ENCODE results near the gene CD164L2. TPM values are rescaled to one million over a fixed set of nuclear protein-coding genes. Genes with fewer than 3 reads are reported as not detected.
"Not testable (repeated sequence)": the region's sequence is repeated elsewhere in the genome, so short reads cannot be mapped to it uniquely, and the experiment has no call there.

Gene CD164L2
- total RNA-seq, result not detected in 2 replicates
- long read RNA-seq, result 0 reads

DNA sequence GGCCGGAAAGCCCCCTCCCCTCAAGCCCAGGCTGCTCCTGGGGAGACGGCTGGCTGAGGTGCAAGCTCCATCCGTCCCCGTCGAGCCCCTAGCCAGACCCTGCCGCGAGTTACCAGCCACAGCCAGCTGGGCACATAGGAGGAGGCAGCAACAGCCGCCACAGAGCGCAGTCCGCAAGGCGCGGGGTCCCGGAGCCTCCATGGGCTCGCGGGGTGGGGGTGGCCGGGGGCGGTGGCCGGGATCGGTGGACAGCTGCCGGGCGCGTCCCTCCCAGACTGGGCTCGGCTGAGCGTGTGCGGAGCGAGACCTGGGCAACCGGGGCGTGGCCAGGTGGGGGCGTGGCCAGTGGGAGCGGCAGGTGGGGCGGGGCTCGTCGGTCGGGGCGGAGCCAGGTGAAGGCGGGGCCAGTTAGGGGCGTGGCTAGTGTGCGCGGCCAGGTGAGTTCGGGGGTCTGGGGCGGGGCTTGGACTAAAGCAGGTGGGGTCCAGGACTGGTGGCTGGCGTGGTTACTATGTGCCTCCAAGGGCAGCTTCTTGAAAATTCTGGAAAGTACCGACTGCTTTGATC is at the start of gene CD164L2:
CD164L2 (minus strand) TSS at position 295 of the 567 bp plus-strand sequence; CDS start at position 201, 94 bp downstream.
- Mint-ChIP-seq H3K4me3 (ENCODE audit: unreplicated experiment) (no peak within 1 kb of the TSS), H3K36me3 (ENCODE audit: unreplicated experiment) (no peaks in the 10 kb centered on the region), H3K9me3 (ENCODE audit: unreplicated experiment) (no peaks in the 10 kb centered on the region), H3K4me1 (ENCODE audit: unreplicated experiment) (peaks cover 22% of the 10 kb centered on the region), H3K27ac (ENCODE audit: unreplicated experiment) (no peak within 1 kb of the TSS), H3K27me3 (ENCODE audit: unreplicated experiment) (peaks cover 4% of the 10 kb centered on the region)
- no peak for TF ChIP-seq CTCF (IDR thresholded peaks at IDR 0.05)
- DNase-seq (ENCODE audit: extremely low spot score, unreplicated experiment), result no peak

DNA sequence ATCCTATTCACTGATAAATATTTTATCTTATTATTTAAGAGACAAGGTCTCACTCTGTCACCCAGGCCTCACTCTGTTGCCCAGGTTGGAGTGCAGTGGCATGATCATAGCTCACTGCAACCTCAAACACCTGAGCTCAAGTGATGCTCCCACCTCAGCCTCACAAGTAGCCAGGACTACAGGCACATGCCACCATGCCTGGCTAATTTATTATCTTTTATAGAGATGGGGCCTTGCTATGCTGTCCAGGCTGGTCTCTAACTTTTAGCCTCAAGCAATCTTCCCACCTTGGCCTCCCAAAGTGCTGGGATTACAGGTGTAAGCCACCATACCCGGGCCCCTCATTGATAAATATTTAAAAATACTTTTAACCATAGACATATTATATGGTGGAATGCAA is 49.6 kb upstream of the CD164L2 start:
- H3K9me3 Mint-ChIP-seq (ENCODE audit: unreplicated experiment); H3K4me3 Mint-ChIP-seq (ENCODE audit: unreplicated experiment): not testable (repeated sequence)

DNA sequence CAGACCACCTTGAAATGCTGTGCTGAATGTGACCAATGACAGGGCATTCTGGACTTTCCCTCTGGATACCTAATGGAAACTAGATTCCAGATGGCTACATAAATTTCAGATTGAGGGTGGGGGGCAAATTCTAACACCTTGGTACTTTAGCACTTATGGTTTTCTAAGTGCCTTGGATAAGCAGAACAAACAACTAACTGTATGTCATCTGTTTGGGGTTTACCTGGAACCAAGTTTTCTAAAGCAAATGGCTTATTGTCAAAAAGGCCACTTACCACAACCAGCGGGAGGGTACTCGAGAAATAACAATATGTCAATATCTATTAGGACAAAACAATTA is 48.4 kb upstream of the CD164L2 start:
- no peak overlapping the region for H3K4me3 Mint-ChIP-seq (ENCODE audit: unreplicated experiment)
- H3K27ac Mint-ChIP-seq (ENCODE audit: unreplicated experiment), result peak overlapping the region; percentile 99
- H3K9me3 Mint-ChIP-seq (ENCODE audit: unreplicated experiment), result no peaks in the 10 kb centered on the region
- H3K4me1 Mint-ChIP-seq (ENCODE audit: unreplicated experiment), result peaks cover 89% of the 10 kb centered on the region
- DNase-seq (ENCODE audit: extremely low spot score, unreplicated experiment), result no peak
- H3K36me3 Mint-ChIP-seq (ENCODE audit: unreplicated experiment), result peaks cover 3% of the 10 kb centered on the region
- no peak for TF ChIP-seq CTCF (IDR thresholded peaks at IDR 0.05)
- H3K27me3 Mint-ChIP-seq (ENCODE audit: unreplicated experiment), result no peaks in the 10 kb centered on the region

More for the DNA sequence above, 49.6 kb upstream of the CD164L2 start:
- not testable (repeated sequence) for H3K36me3 Mint-ChIP-seq (ENCODE audit: unreplicated experiment); DNase-seq (ENCODE audit: extremely low spot score, unreplicated experiment); H3K27me3 Mint-ChIP-seq (ENCODE audit: unreplicated experiment)
- Mint-ChIP-seq H3K4me1 (ENCODE audit: unreplicated experiment) (peaks cover 89% of the 10 kb centered on the region), H3K27ac (ENCODE audit: unreplicated experiment) (peak overlapping the region; percentile 62)

GRCh38 chr1:27430903-27431600 is 47.9 kb upstream of the CD164L2 start:
- no peak overlapping the region for H3K4me3 Mint-ChIP-seq (ENCODE audit: unreplicated experiment)
- H3K27me3 Mint-ChIP-seq (ENCODE audit: unreplicated experiment), result no peaks in the 10 kb centered on the region
- H3K9me3 Mint-ChIP-seq (ENCODE audit: unreplicated experiment), result no peaks in the 10 kb centered on the region
- peaks cover 6% of the 10 kb centered on the region for H3K36me3 Mint-ChIP-seq (ENCODE audit: unreplicated experiment)
- H3K27ac Mint-ChIP-seq (ENCODE audit: unreplicated experiment), result peak overlapping the region; percentile 99
- TF ChIP-seq CTCF (IDR thresholded peaks at IDR 0.05), result peak; percentile 16
- peaks cover 86% of the 10 kb centered on the region for H3K4me1 Mint-ChIP-seq (ENCODE audit: unreplicated experiment)
- no peak for DNase-seq (ENCODE audit: extremely low spot score, unreplicated experiment)

DNA sequence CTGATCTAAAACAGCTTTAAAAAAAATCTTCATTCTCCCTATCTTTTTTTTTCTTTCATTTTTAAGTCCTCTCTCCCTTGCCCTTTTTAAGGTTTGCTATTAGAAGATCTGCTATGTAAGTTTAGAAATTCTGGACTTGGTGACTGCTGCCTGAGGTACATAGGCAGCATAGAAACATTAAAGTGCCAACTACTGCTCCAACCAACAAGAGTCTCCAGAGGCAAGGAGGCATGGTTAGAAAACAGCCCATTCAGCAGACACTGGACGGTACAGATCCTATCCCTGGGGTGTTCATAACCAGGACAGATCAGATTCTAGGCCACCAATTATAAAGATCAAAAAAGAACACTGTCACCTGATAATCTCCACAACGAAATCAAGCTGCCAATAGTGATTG is 45.9 kb upstream of the CD164L2 start:
- H3K4me1 Mint-ChIP-seq (ENCODE audit: unreplicated experiment), result peaks cover 77% of the 10 kb centered on the region
- DNase-seq (ENCODE audit: extremely low spot score, unreplicated experiment), result no peak
- no peaks in the 10 kb centered on the region for H3K9me3 Mint-ChIP-seq (ENCODE audit: unreplicated experiment)
- no peaks in the 10 kb centered on the region for H3K27me3 Mint-ChIP-seq (ENCODE audit: unreplicated experiment)
- peaks cover 13% of the 10 kb centered on the region for H3K36me3 Mint-ChIP-seq (ENCODE audit: unreplicated experiment)
- peak overlapping the region; percentile 49 for H3K4me3 Mint-ChIP-seq (ENCODE audit: unreplicated experiment)
- TF ChIP-seq CTCF (IDR thresholded peaks at IDR 0.05), result no peak
- H3K27ac Mint-ChIP-seq (ENCODE audit: unreplicated experiment), result peak overlapping the region; percentile 99
